HepG2 (cell line): ENCODE data around the gene GCN1.

Experiments
- ATF7-NPFF ChIP-seq: sonication (generic); formaldehyde crosslinking; IDR thresholded peaks from 2 replicates; pipeline ENCODE4 v1.8.1; 2023; ENCODE audit warnings: mild to moderate bottlenecking, low read depth, missing genetic modification reagents, moderate library complexity
- CEBPB ChIP-seq: IDR thresholded peaks from 2 replicates; pipeline ENCODE4 v1.6.1; 2011; ENCODE audit warnings: low read depth, low read length, improper control_type of control experiment, borderline replicate concordance
- GTF2F1 ChIP-seq: fragments of 150-350 bp; IDR thresholded peaks from 2 replicates; pipeline ENCODE4 v1.6.1; 2014; ENCODE audit warnings: low read length
- MAFK ChIP-seq, 2 experiments: IDR thresholded peaks in 1 of 2; conservative IDR thresholded peaks in 1 of 2; 2 replicates each; pipeline ENCODE4 v1.6.1; 2011; ENCODE audit warnings: improper control_type of control experiment in 2 of 2, low read length in 2 of 2
- POLR2A ChIP-seq, 2 experiments: IDR thresholded peaks; 2 replicates each; pipeline ENCODE4 v1.6.1; 2011; ENCODE audit warnings: low read depth in 2 of 2, low read length in 2 of 2, mild to moderate bottlenecking in 1 of 2, moderate library complexity in 1 of 2; ENCODE audit not compliant: insufficient read depth in 1 of 2
- U2AF1 ChIP-seq: fragments of 200-400 bp; formaldehyde crosslinking; optimal IDR thresholded peaks from 2 replicates; pipeline ENCODE3; 2017; ENCODE audit warnings: mild to moderate bottlenecking, low read depth, low read length
- ZFP82 ChIP-seq: sonication (generic); formaldehyde crosslinking; IDR thresholded peaks from 2 replicates; pipeline ENCODE4 v1.5.1; 2020; ENCODE audit warnings: mild to moderate bottlenecking, missing genetic modification reagents, borderline replicate concordance
- ZNF772 ChIP-seq: sonication (generic); formaldehyde crosslinking; IDR thresholded peaks from 2 replicates; pipeline ENCODE4 v1.5.0; 2020; ENCODE audit warnings: mild to moderate bottlenecking, missing genetic modification reagents
- TF ChIP-seq, protein P1 (sequence below): sonication (generic); formaldehyde crosslinking; IDR thresholded peaks from 2 replicates; pipeline ENCODE4 v1.5.0; 2020; ENCODE audit warnings: mild to moderate bottlenecking, missing genetic modification reagents, moderate library complexity

DNA sequence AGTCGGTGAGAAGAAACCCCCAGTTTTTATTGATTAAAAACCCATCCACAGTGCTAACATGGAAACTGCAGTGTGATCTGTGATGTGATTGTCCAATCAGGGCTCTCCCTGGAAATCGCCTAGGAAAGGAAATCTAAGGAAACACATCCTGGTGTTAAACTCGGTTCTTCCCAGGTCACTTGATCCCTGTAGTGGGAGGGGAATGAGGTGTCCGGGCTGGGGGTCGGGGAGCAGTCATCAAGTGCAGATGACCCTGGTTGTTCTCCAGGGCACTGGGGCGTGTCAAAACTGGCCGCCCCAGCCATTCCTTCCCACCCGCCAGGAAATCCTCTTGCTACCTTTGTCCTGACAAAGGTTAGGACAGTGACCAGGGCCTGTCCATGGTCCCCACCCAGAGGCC is 98.8 kb downstream of the GCN1 start:
- TF ChIP-seq ZFP82 (CRISPR knock-in tag): no peak
- TF ChIP-seq, protein P1, sequence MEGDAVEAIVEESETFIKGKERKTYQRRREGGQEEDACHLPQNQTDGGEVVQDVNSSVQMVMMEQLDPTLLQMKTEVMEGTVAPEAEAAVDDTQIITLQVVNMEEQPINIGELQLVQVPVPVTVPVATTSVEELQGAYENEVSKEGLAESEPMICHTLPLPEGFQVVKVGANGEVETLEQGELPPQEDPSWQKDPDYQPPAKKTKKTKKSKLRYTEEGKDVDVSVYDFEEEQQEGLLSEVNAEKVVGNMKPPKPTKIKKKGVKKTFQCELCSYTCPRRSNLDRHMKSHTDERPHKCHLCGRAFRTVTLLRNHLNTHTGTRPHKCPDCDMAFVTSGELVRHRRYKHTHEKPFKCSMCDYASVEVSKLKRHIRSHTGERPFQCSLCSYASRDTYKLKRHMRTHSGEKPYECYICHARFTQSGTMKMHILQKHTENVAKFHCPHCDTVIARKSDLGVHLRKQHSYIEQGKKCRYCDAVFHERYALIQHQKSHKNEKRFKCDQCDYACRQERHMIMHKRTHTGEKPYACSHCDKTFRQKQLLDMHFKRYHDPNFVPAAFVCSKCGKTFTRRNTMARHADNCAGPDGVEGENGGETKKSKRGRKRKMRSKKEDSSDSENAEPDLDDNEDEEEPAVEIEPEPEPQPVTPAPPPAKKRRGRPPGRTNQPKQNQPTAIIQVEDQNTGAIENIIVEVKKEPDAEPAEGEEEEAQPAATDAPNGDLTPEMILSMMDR (CRISPR knock-in tag): no peak
- TF ChIP-seq CEBPB: no peak
- no peak for TF ChIP-seq U2AF1
- TF ChIP-seq GTF2F1: no peak
- TF ChIP-seq MAFK (conservative IDR thresholded peaks at IDR 0.05 in 1 of 2, IDR thresholded peaks at IDR 0.05 in 1 of 2; ENCODE audit: low read length in 2 of 2): no peak
- no peak for TF ChIP-seq POLR2A (IDR thresholded peaks at IDR 0.05; ENCODE audit: insufficient read depth in 1 of 2, low read depth in 2 of 2, low read length in 2 of 2)
- no peak for TF ChIP-seq ATF7-NPFF (CRISPR knock-in tag)
- TF ChIP-seq ZNF772 (CRISPR knock-in tag): no peak
